H54 (cell line): ENCODE results near the gene PROZ.

ENCODE experiments used
- DNase-seq: peaks from one replicate; pipeline ENCODE4 v3.0.0; 2011; ENCODE audit warnings: low spot score, mixed read lengths; ENCODE audit not compliant: insufficient read length
- FAIRE-seq: peaks from 3 replicates; lab custom pipeline; 2011; peaks lifted over from hg19 to GRCh38; lab: Jason Lieb, UNC
- POLR2A ChIP-seq: IDR thresholded peaks from 2 replicates; pipeline ENCODE4 v1.6.1; 2011; ENCODE audit warnings: low read depth, mild to moderate bottlenecking, low read length

Gene PROZ

DNA sequence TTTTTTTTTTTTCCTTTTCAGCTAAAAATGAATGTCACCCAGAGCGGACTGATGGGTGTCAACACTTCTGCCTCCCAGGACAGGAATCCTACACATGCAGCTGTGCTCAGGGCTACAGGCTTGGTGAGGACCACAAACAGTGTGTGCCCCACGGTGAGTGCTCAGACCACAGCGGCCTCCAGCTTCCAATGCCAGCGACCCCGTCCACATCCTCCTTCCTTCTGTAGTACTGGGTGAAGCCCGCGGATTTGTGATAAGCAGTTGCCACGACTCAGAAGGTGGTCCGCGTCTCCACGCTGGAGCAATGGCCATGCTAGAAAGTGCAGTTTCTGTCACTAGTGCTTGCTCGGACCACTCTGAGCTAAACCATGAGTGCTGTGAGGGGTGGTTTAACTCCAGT is 6.0 kb downstream of the PROZ start:
- no peak for TF ChIP-seq POLR2A
- DNase-seq: no peak
- no peak for FAIRE-seq

DNA sequence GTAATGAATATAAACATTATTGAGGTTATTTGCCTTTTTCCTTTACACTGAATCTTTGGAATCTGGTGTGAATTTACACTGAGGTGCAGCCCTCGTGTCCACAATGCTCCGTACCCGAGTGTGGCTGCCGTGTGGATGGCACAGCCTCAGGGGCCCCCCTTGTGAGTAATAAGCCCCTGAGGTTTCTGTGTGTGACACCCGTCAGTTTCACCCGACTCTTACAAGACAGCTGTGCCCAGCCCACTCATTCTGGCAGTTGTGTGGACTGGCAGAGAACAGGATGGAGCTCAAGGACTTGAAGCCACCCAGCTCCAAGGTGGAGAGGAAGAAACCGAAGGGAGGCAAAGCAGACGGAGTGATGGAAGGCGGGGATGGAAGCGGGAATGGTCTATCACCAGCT is 7.8 kb downstream of the PROZ start:
- FAIRE-seq (no peak), DNase-seq (no peak)
- no peak for TF ChIP-seq POLR2A

- FAIRE-seq (no peak), DNase-seq (no peak)
- TF ChIP-seq POLR2A: no peak
Observed at GRCh38 chr13:113166681-113167080, 8.2 kb downstream of the PROZ start.

GRCh38 chr13:113167155-113167554 is 8.7 kb downstream of the PROZ start:
- TF ChIP-seq POLR2A: no peak
- DNase-seq (no peak), FAIRE-seq (no peak)

- DNase-seq (no peak), FAIRE-seq (no peak)
- TF ChIP-seq POLR2A: no peak
Observed at GRCh38 chr13:113167575-113167974, 9.1 kb downstream of the PROZ start.

- DNase-seq (no peak), FAIRE-seq (no peak)
- TF ChIP-seq POLR2A: no peak
Observed at GRCh38 chr13:113168211-113168610, 9.8 kb downstream of the PROZ start.

GRCh38 chr13:113169277-113170272 is 11.1 kb downstream of the PROZ start:
- DNase-seq: no peak
- no peak for TF ChIP-seq POLR2A
- FAIRE-seq: no peak

DNA sequence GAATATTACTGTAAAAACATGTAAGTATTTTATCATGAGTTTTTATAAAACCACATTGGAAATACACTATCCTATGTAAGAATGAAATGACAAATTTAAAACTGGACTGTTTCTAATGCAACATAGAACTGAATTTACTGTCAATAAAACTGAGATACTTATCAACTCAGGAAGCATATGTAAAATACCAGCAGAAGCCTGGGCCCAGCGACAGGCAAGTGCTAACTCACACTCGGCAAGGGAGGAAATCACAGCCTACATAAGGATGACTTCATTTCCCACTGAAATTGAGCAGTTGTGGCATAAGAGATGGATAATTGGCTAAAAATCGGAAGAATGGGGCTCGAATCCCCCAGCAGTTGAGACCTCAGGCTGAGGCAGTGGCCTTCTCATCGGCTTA is 12.1 kb downstream of the PROZ start:
- FAIRE-seq (no peak), DNase-seq (no peak)
- no peak for TF ChIP-seq POLR2A

DNA sequence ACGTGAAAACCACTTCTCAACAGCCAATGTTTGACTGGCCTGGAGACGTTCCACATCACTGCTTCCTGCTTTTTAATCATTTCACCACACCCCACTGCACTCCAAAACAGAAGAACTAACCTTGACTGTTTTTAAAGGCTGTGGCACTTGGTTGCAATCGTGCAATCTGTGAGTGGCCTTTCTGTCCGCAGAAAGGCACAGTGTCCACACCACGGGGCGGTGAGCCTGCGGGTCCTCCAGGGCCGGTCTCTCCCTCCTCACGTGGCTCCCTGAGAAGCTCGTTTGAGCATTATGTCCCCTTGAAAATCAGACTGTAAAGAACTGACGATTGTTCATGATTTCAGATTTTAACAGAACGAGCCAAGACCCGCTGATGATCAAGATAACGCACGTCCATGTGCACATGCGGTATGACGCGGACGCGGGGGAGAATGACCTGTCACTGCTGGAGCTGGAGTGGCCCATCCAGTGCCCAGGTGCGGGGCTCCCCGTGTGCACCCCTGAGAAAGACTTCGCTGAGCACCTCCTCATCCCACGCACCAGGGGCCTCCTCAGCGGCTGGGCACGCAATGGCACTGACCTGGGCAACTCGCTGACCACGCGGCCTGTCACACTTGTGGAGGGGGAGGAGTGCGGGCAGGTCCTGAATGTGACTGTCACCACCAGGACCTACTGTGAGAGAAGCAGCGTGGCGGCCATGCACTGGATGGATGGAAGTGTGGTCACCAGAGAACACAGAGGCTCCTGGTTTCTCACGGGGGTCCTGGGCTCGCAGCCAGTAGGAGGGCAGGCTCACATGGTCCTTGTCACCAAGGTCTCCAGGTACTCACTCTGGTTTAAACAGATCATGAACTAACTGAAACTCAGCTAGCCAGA is 13.0 kb downstream of the PROZ start:
- no peak for FAIRE-seq
- no peak for TF ChIP-seq POLR2A
- no peak for DNase-seq

- TF ChIP-seq POLR2A: no peak
- FAIRE-seq (no peak), DNase-seq (no peak)
Observed at GRCh38 chr13:113172419-113172926, 14.0 kb downstream of the PROZ start.

- DNase-seq (no peak), FAIRE-seq (no peak)
- no peak for TF ChIP-seq POLR2A
Observed at GRCh38 chr13:113176280-113176679, 17.8 kb downstream of the PROZ start.

DNA sequence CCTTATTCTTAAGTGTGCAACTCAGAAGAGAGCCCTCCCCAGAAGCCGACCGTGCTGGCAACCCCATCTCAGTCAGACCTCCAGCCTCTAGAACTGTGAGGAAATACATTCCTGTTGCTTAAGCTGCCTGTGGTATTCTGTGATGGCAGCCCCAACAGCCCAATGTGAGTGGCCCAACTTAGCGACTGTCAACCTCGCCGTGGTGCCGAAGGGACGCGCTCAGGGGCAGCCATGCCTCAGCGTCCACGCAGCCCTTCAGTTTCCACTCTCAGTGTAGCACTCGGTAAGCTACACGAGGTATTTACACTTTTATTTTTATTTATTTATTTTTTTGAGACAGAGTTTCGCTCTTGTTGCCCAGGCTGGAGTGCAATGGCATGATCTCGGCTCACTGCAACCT is 18.4 kb downstream of the PROZ start:
- FAIRE-seq (no peak), DNase-seq (no peak)
- no peak for TF ChIP-seq POLR2A

DNA sequence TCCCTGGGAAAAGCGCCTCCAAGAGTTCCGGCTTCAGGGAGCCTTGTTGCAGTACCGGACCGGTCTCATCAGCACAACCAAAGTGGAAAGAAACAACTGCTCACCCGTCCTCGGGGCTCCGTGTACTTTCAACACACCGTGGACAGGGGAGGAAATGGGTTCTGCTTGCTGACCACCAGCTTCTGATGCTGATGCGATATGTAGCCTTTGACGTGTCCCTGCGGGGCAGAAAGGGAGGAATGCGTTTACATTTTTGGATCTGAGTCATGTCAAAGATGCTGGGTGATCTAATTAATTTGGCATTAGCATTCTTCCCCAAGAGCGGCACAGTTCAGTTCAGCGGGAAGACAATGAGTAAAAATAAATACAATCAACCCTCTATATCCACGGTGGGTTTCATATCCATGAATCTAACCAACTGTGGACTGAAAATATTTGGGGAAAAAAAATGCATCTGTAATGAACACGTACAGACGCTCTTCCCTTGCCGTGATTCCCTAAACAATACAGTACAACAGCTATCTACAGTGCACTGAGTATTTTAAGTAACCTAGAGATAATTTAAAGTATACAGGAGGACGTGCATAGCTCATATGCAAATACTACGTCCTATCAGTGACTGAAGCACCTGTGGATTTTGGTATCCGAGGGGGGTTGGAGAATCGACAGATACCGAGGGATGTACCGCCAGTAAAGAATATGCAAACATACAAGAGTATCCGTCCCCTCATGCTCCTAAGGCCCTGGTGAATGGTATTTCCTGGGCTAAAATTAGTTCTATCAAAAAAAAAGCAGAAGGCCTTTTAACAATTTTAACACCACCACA is 19.8 kb downstream of the PROZ start:
- FAIRE-seq (peak; percentile 98), DNase-seq (peak; percentile 90)
- 0 out of 2 replicates have a peak, but pooled peaks have one; percentile 24 for TF ChIP-seq POLR2A
